B cell (primary cell): ENCODE data around the gene SRRM2. TPM values are rescaled to one million over a fixed set of nuclear protein-coding genes. Genes with fewer than 3 reads are reported as not detected.

ENCODE experiments used
- ATAC-seq: fragments of 200-7000 bp; cut with Tn5 transposase; one replicate; pipeline ENCODE4 v1.10.0; 2021; ENCODE audit warnings: low read depth, mild to moderate bottlenecking, moderate number of reproducible peaks, moderate library complexity
- CTCF ChIA-PET: fragments of 350-600 bp; sonication (Branson Sonifier 250); formaldehyde crosslinking; loops from one replicate; lab custom pipeline; 2021; ENCODE audit warnings: antibody characterized with exemption, inconsistent platforms; lab: Charles Lee
- POLR2A ChIA-PET: fragments of 350-600 bp; sonication (Branson Sonifier 250); formaldehyde crosslinking; loops from one replicate; lab custom pipeline; 2021; ENCODE audit warnings: antibody characterized with exemption; lab: Charles Lee
- DNase-seq: peaks from one replicate; pipeline ENCODE4 v3.0.0; 2013
- H2AFZ ChIP-seq: 2 replicates; pipeline ENCODE4 v1.6.1; 2012; ENCODE audit warnings: mild to moderate bottlenecking, low read depth, low read length; ENCODE audit not compliant: insufficient read depth, poor library complexity, severe bottlenecking
- H3K27ac ChIP-seq, 2 donors: 1 replicate in 1 of 2; 2 replicates in 1 of 2; pipeline ENCODE4 v1.5.1; 2012 to 2013; ENCODE audit warnings: low read length in 2 of 2, mild to moderate bottlenecking in 2 of 2, moderate library complexity in 1 of 2
- H3K27me3 ChIP-seq, 4 experiments: fragments of 200-600 bp in 1 of 4; sonication (generic) in 1 of 4; replicated peaks in 1 of 4; 1 replicate in 2 of 4; 2 replicates in 2 of 4; pipeline versions ENCODE4 v1.6.1 to v1.7.0; 2013 to 2016; ENCODE audit warnings: low read length in 3 of 4, mild to moderate bottlenecking in 2 of 4, mixed read lengths in 1 of 4, moderate library complexity in 1 of 4; ENCODE audit not compliant: insufficient read depth in 4 of 4, control insufficient read depth in 3 of 4; ENCODE audit errors: control extremely low read depth in 1 of 4
- H3K36me3 ChIP-seq, 2 experiments: replicated peaks in 1 of 2; 1 replicate in 1 of 2; 2 replicates in 1 of 2; pipeline versions ENCODE4 v1.6.1 to v1.7.1; 2013; ENCODE audit warnings: low read length in 1 of 2; ENCODE audit not compliant: insufficient read depth in 2 of 2, control insufficient read depth in 1 of 2; ENCODE audit errors: control extremely low read depth in 1 of 2, extremely low read depth in 1 of 2
- H3K4me1 ChIP-seq, 2 donors: fragments of 200-600 bp in 1 of 2; sonication (generic) in 1 of 2; 1 replicate in 1 of 2; 2 replicates in 1 of 2; pipeline versions ENCODE4 v1.5.1 to v1.6.1; 2013 to 2017; ENCODE audit warnings: low read length in 2 of 2; ENCODE audit not compliant: control insufficient read depth in 2 of 2, insufficient read depth in 2 of 2
- H3K4me2 ChIP-seq: replicated peaks from 2 replicates; pipeline ENCODE3; 2012; ENCODE audit warnings: mild to moderate bottlenecking, low read depth, low read length; ENCODE audit not compliant: poor library complexity, severe bottlenecking
- H3K4me3 ChIP-seq, 5 experiments: fragments of 200-600 bp in 1 of 5; sonication (generic) in 1 of 5; 1 replicate in 3 of 5; 2 replicates in 2 of 5; pipeline versions ENCODE4 v1.5.1 to v1.7.0; 2011 to 2016; ENCODE audit warnings: low read length in 4 of 5, mild to moderate bottlenecking in 4 of 5, low read depth in 2 of 5, control low read depth in 1 of 5, moderate library complexity in 1 of 5; ENCODE audit not compliant: insufficient read depth in 1 of 5; ENCODE audit errors: control extremely low read depth in 1 of 5, extremely low read depth in 1 of 5
- H3K79me2 ChIP-seq: fragments of 200-600 bp; sonication (generic); one replicate; pipeline ENCODE4 v1.6.0; 2016; ENCODE audit warnings: low read length; ENCODE audit not compliant: control insufficient read depth, insufficient read depth
- H3K9ac ChIP-seq: fragments of 200-600 bp; sonication (generic); 2 replicates; pipeline ENCODE4 v1.6.1; 2017; ENCODE audit warnings: mild to moderate bottlenecking, low read length, moderate library complexity
- H3K9me3 ChIP-seq, 3 donors: one replicate each; pipeline versions ENCODE4 v1.6.1 to v1.7.1; 2013; ENCODE audit warnings: low read length in 2 of 3; ENCODE audit not compliant: control insufficient read depth in 2 of 3, insufficient read depth in 1 of 3; ENCODE audit errors: control extremely low read depth in 1 of 3
- H4K20me1 ChIP-seq: 2 replicates; pipeline ENCODE4 v1.6.0; 2012; ENCODE audit warnings: mild to moderate bottlenecking, low read length; ENCODE audit not compliant: insufficient read depth, control insufficient read depth, poor library complexity, severe bottlenecking
- H3K27ac Mint-ChIP-seq: one replicate; pipeline ENCODE4 v1.8.0; 2021; ENCODE audit warnings: mixed read lengths
- H3K27me3 Mint-ChIP-seq: one replicate; pipeline ENCODE4 v1.8.0; 2021; ENCODE audit warnings: mixed read lengths
- H3K4me1 Mint-ChIP-seq: one replicate; pipeline ENCODE4 v1.8.0; 2021; ENCODE audit warnings: mixed read lengths
- H3K4me3 Mint-ChIP-seq: one replicate; pipeline ENCODE4 v1.8.0; 2021; ENCODE audit warnings: mixed read lengths
- H3K9me3 Mint-ChIP-seq: one replicate; pipeline ENCODE4 v1.8.0; 2022; ENCODE audit warnings: mixed read lengths; ENCODE audit not compliant: insufficient read depth
- CTCF ChIP-seq: fragments of 200-600 bp; IDR thresholded peaks from one replicate; pipeline ENCODE4 v1.8.0; 2022; ENCODE audit warnings: antibody characterized with exemption, mild to moderate bottlenecking
- EZH2 ChIP-seq: IDR thresholded peaks from 2 replicates; pipeline ENCODE4 v1.6.1; 2012; ENCODE audit warnings: borderline replicate concordance, low read depth, mild to moderate bottlenecking, moderate library complexity, low read length; ENCODE audit not compliant: insufficient read depth, poor library complexity, severe bottlenecking
- WGBS: methylation state at CpG from one replicate; pipeline ENCODE4 v1.1.5; 2013; ENCODE audit warnings: missing lambda C conversion rate; ENCODE audit not compliant: insufficient coverage; 5-methylcytosine and 5-hydroxymethylcytosine counted together
- intact Hi-C: fragments of 100-400 bp; cut with micrococcal nuclease; formaldehyde crosslinking; loops from one replicate; pipeline ENCODE4 v1.10.0; 2022
- polyA plus RNA-seq: library from polyadenylated mRNA; depleted of rRNA; stranded (reverse); fragments of >200 nt; gene quantifications from 2 replicates; pipeline ENCODE4 v1.2.3, GENCODE V29; 2012
- total RNA-seq, 2 donors: library from RNA; stranded (reverse); fragments of 120-200 nt in 1 of 2; gene quantifications; 1 replicate in 1 of 2; 2 replicates in 1 of 2; pipeline versions ENCODE4 v1.2.3 to v1.2.4, GENCODE V29; 2013 to 2022

The SRRM2 gene
- total and polyA plus RNA-seq, 2 donors (not counting 1 experiment from before 2014, with no cell fraction given), result 1,485 to 1,879 TPM

GRCh38 chr16:2792940-2793339, 40.5 kb downstream of the SRRM2 start:
- H4K20me1 ChIP-seq, result no peaks in the 10 kb centered on the region
- DNase-seq (no peak), ATAC-seq (no peak)
- H3K9ac ChIP-seq, result no peak overlapping the region
- peaks cover 0 to 29% (median 8%) of the 10 kb centered on the region in 4 experiments for H3K27me3 ChIP-seq
- 94% methylated on average over 2 of the region's 10 CpGs for WGBS
- H3K79me2 ChIP-seq, result no peaks in the 10 kb centered on the region
- no peak overlapping the region for H3K4me3 Mint-ChIP-seq
- H3K36me3 ChIP-seq, result no peaks in the 10 kb centered on the region
- CTCF ChIA-PET, result no interaction called here
- no peak overlapping the region for H3K4me3 ChIP-seq
- H3K9me3 ChIP-seq, result no peaks in the 10 kb centered on the region
- H3K27ac ChIP-seq, result no peak overlapping the region
- POLR2A ChIA-PET, result no interaction called here
- no peak overlapping the region for H3K27ac Mint-ChIP-seq
- no peak overlapping the region for H2AFZ ChIP-seq
- no peak overlapping the region for H3K4me2 ChIP-seq
- H3K4me1 ChIP-seq, result no peaks in the 10 kb centered on the region
- H3K4me1 Mint-ChIP-seq, result no peaks in the 10 kb centered on the region
- peaks cover 44% of the 10 kb centered on the region for H3K27me3 Mint-ChIP-seq
- no peaks in the 10 kb centered on the region for H3K9me3 Mint-ChIP-seq
- intact Hi-C loops, result no loop called here
- TF ChIP-seq EZH2 (no peak), CTCF (no peak)

GRCh38 chr16:2795395-2796143, 43.1 kb downstream of the SRRM2 start:
- Mint-ChIP-seq H3K27ac (no peak overlapping the region), H3K4me1 (no peaks in the 10 kb centered on the region), H3K4me3 (no peak overlapping the region), H3K9me3 (no peaks in the 10 kb centered on the region), H3K27me3 (peaks cover 34% of the 10 kb centered on the region)
- Histone ChIP-seq H4K20me1 (no peaks in the 10 kb centered on the region), H3K27me3 (peaks cover 0 to 11% (median 5%) of the 10 kb centered on the region in 4 experiments), H3K4me2 (no peak overlapping the region), H3K4me3 (no peak overlapping the region), H3K4me1 (no peaks in the 10 kb centered on the region), H3K36me3 (no peaks in the 10 kb centered on the region), H3K9ac (no peak overlapping the region), H2AFZ (no peak overlapping the region), H3K9me3 (no peaks in the 10 kb centered on the region), H3K79me2 (no peaks in the 10 kb centered on the region), H3K27ac (no peak overlapping the region)
- ATAC-seq (no peak), DNase-seq (no peak)
- intact Hi-C loops, result no loop called here
- WGBS, result 64% methylated on average over 4 of the region's 7 CpGs
- TF ChIP-seq EZH2 (no peak), CTCF (no peak)
- CTCF ChIA-PET, result no interaction called here
- POLR2A ChIA-PET, result no interaction called here
